ENCODE data around the gene FHAD1. TPM values are rescaled to one million over a fixed set of nuclear protein-coding genes. Genes with fewer than 3 reads are reported as not detected.

Gene FHAD1
- total RNA-seq, 1 experiment from 2014 or later: 3.5 TPM

DNA sequence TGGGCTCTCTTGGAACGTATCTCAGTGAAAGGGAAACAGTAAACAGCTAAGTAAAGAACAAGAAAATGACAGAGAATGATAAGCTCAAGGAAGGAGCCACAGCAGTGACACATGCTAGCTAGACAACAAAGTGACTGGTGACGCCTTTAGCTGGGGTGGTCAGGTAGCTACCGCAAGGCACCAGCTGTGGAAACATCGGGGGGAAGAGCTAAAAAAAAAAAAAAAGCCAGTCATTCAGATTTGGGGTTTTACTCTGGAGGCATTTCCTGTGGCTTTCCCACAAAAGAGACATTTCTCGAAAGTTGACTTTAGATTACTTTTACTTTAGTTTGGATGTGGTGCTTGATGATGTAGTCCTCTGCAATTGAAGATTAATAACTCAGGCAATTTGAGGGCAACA, 2.1 kb downstream of the FHAD1 start (continued):
- TF ChIP-seq, protein P1, sequence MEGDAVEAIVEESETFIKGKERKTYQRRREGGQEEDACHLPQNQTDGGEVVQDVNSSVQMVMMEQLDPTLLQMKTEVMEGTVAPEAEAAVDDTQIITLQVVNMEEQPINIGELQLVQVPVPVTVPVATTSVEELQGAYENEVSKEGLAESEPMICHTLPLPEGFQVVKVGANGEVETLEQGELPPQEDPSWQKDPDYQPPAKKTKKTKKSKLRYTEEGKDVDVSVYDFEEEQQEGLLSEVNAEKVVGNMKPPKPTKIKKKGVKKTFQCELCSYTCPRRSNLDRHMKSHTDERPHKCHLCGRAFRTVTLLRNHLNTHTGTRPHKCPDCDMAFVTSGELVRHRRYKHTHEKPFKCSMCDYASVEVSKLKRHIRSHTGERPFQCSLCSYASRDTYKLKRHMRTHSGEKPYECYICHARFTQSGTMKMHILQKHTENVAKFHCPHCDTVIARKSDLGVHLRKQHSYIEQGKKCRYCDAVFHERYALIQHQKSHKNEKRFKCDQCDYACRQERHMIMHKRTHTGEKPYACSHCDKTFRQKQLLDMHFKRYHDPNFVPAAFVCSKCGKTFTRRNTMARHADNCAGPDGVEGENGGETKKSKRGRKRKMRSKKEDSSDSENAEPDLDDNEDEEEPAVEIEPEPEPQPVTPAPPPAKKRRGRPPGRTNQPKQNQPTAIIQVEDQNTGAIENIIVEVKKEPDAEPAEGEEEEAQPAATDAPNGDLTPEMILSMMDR (IDR thresholded peaks at IDR 0.05 in 2 of 3, conservative IDR thresholded peaks at IDR 0.05 in 1 of 3; ENCODE audit: borderline replicate concordance in 1 of 3, insufficient read depth in 1 of 3, low read depth in 2 of 3, low read length in 2 of 3): no peak
- TF ChIP-seq YY1 (IDR thresholded peaks at IDR 0.05; ENCODE audit: extremely low read depth, insufficient replicate concordance, low read depth, low read length) (no peak), SP1 (IDR thresholded peaks at IDR 0.05; ENCODE audit: low read depth) (no peak), CBX3 (IDR thresholded peaks at IDR 0.05; ENCODE audit: low read depth) (no peak), EGR1 (IDR thresholded peaks at IDR 0.05; ENCODE audit: low read depth) (no peak), POLR2A (IDR thresholded peaks at IDR 0.05; ENCODE audit: borderline replicate concordance, extremely low read depth, insufficient read depth, insufficient read length) (no peak)
- TF ChIP-seq, protein P2, sequence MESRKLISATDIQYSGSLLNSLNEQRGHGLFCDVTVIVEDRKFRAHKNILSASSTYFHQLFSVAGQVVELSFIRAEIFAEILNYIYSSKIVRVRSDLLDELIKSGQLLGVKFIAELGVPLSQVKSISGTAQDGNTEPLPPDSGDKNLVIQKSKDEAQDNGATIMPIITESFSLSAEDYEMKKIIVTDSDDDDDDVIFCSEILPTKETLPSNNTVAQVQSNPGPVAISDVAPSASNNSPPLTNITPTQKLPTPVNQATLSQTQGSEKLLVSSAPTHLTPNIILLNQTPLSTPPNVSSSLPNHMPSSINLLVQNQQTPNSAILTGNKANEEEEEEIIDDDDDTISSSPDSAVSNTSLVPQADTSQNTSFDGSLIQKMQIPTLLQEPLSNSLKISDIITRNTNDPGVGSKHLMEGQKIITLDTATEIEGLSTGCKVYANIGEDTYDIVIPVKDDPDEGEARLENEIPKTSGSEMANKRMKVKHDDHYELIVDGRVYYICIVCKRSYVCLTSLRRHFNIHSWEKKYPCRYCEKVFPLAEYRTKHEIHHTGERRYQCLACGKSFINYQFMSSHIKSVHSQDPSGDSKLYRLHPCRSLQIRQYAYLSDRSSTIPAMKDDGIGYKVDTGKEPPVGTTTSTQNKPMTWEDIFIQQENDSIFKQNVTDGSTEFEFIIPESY (IDR thresholded peaks at IDR 0.05; ENCODE audit: extremely low read depth, insufficient replicate concordance, low read length): no peak
- TF ChIP-seq, protein P3, sequence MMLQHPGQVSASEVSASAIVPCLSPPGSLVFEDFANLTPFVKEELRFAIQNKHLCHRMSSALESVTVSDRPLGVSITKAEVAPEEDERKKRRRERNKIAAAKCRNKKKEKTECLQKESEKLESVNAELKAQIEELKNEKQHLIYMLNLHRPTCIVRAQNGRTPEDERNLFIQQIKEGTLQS (IDR thresholded peaks at IDR 0.05): no peak
- TF ChIP-seq, protein P4, sequence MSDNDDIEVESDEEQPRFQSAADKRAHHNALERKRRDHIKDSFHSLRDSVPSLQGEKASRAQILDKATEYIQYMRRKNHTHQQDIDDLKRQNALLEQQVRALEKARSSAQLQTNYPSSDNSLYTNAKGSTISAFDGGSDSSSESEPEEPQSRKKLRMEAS (IDR thresholded peaks at IDR 0.05): no peak

Measured in HCT116 (cell line).